ENCODE measurements around the gene PLPP4.

The PLPP4 gene

DNA sequence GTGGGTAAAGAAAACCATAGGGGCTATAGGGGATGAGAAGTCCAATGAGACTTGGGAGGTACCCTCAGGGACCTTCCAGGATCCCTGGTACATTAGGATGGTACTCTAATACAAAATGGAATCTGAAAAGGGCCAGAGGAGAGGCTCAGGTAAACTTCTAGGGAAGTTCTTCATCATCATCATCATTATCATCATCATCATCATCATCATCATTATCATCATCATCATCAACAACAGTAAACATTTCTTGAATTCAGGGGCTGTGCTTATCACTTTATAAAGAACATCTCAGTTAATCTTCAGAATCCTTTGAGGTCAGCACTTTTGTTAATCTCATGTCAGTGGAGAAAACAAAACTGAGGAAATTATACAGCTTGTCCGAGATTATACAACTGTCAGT, 50.1 kb downstream of the PLPP4 start:
- Histone ChIP-seq H3K27me3 (ENCODE audit: insufficient read depth, low read length) (no peaks in the 10 kb centered on the region), H3K27ac (ENCODE audit: low read depth, low read length) (no peak overlapping the region), H3K9ac (ENCODE audit: low read depth, low read length) (no peak overlapping the region), H3K9me3 (ENCODE audit: insufficient read depth, low read depth, low read length) (no peaks in the 10 kb centered on the region), H3K36me3 (ENCODE audit: insufficient read depth, low read length) (no peaks in the 10 kb centered on the region), H3K4me3 (ENCODE audit: low read length) (no peak overlapping the region), H3K4me1 (ENCODE audit: insufficient read depth, low read length) (peaks cover 19% of the 10 kb centered on the region; the same call in 1 of the 2 replicates)
- WGBS: 87% methylated on average over 1 of the region's 1 CpG

GRCh38 chr10:120507651-120508050, 50.6 kb downstream of the PLPP4 start:
- peaks cover 19% of the 10 kb centered on the region; the same call in 1 of the 2 replicates for H3K4me1 ChIP-seq (ENCODE audit: insufficient read depth, low read length)
- no peak overlapping the region for H3K27ac ChIP-seq (ENCODE audit: low read depth, low read length)
- 86% methylated on average over 2 of the region's 2 CpGs for WGBS

DNA sequence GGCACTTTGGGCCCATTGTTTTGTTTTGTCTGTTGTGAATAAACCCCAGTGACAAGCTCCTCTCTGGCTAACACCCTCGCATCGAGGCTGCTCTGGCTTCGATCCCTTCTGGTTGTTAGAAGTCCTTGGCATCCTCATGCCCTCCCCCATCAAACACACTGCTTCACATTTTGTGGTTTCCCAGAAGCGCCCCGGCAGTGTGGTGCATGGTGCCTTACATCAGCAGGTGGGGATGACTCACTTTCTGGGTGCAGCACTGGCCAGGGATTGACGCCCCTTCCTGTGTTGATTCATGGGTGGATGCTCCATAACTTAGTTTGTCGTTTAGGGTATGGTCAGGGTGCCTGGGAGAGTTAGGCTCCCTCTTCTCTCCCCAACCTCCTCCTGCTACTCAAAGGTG, 51.4 kb downstream of the PLPP4 start:
- no peaks in the 10 kb centered on the region for H3K36me3 ChIP-seq (ENCODE audit: insufficient read depth, low read length)
- WGBS: 78% methylated on average over 6 of the region's 7 CpGs
- H3K27me3 ChIP-seq (ENCODE audit: insufficient read depth, low read length): 0 out of 2 replicates have a peak, but pooled peaks cover 4% of the 10 kb centered on the region
- H3K9me3 ChIP-seq (ENCODE audit: insufficient read depth, low read depth, low read length): no peaks in the 10 kb centered on the region
- no peak overlapping the region for H3K27ac ChIP-seq (ENCODE audit: low read depth, low read length)
- H3K9ac ChIP-seq (ENCODE audit: low read depth, low read length): no peak overlapping the region
- peaks cover 19% of the 10 kb centered on the region; the same call in 1 of the 2 replicates for H3K4me1 ChIP-seq (ENCODE audit: insufficient read depth, low read length)
- H3K4me3 ChIP-seq (ENCODE audit: low read length): no peak overlapping the region

More at GRCh38 chr10:120507651-120508050, 50.6 kb downstream of the PLPP4 start:
- Histone ChIP-seq H3K36me3 (ENCODE audit: insufficient read depth, low read length) (no peaks in the 10 kb centered on the region), H3K4me3 (ENCODE audit: low read length) (no peak overlapping the region), H3K27me3 (ENCODE audit: insufficient read depth, low read length) (no peaks in the 10 kb centered on the region), H3K9me3 (ENCODE audit: insufficient read depth, low read depth, low read length) (no peaks in the 10 kb centered on the region), H3K9ac (ENCODE audit: low read depth, low read length) (no peak overlapping the region)

- Histone ChIP-seq H3K9me3 (ENCODE audit: insufficient read depth, low read depth, low read length) (no peaks in the 10 kb centered on the region), H3K4me1 (ENCODE audit: insufficient read depth, low read length) (peaks cover 19% of the 10 kb centered on the region; the same call in 1 of the 2 replicates), H3K27ac (ENCODE audit: low read depth, low read length) (no peak overlapping the region), H3K4me3 (ENCODE audit: low read length) (no peak overlapping the region), H3K27me3 (ENCODE audit: insufficient read depth, low read length) (0 out of 2 replicates have a peak, but pooled peaks cover 4% of the 10 kb centered on the region), H3K9ac (ENCODE audit: low read depth, low read length) (no peak overlapping the region), H3K36me3 (ENCODE audit: insufficient read depth, low read length) (no peaks in the 10 kb centered on the region)
- WGBS: 100% methylated on average over 1 of the region's 1 CpG
These were observed 51.9 kb downstream of the PLPP4 start for GRCh38 chr10:120508966-120509365.

DNA sequence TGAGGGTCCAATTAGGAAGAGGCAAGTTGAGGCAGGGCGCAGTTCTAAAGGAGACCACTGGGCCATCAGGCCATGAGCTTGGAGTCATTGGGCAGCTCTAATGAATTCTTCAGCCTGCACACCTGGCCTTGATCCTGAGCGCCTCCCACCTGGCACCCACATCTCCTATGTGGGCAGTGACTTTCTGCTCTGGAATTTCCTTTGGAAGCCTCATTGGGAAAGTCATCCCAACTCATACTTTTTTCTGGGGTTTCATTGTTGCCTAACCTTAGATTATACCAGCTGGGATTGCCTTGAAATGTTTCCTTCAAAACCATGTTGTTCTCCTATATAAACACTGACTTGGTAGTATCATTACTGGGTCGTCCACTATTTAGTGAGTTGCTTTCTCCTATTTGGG, 54.1 kb downstream of the PLPP4 start:
- Histone ChIP-seq H3K27ac (ENCODE audit: low read depth, low read length) (no peak overlapping the region), H3K36me3 (ENCODE audit: insufficient read depth, low read length) (no peaks in the 10 kb centered on the region), H3K27me3 (ENCODE audit: insufficient read depth, low read length) (0 out of 2 replicates have a peak, but pooled peaks cover 4% of the 10 kb centered on the region), H3K4me1 (ENCODE audit: insufficient read depth, low read length) (0 out of 2 replicates have a peak, but pooled peaks cover 4% of the 10 kb centered on the region), H3K9ac (ENCODE audit: low read depth, low read length) (no peak overlapping the region), H3K9me3 (ENCODE audit: insufficient read depth, low read depth, low read length) (no peaks in the 10 kb centered on the region), H3K4me3 (ENCODE audit: low read length) (no peak overlapping the region)
- WGBS: 93% methylated on average over 3 of the region's 3 CpGs

GRCh38 chr10:120513307-120513796, 56.3 kb downstream of the PLPP4 start:
- Histone ChIP-seq H3K4me1 (ENCODE audit: insufficient read depth, low read length) (no peaks in the 10 kb centered on the region), H3K27me3 (ENCODE audit: insufficient read depth, low read length) (0 out of 2 replicates have a peak, but pooled peaks cover 4% of the 10 kb centered on the region), H3K27ac (ENCODE audit: low read depth, low read length) (no peak overlapping the region), H3K9ac (ENCODE audit: low read depth, low read length) (no peak overlapping the region), H3K9me3 (ENCODE audit: insufficient read depth, low read depth, low read length) (no peaks in the 10 kb centered on the region), H3K4me3 (ENCODE audit: low read length) (no peak overlapping the region), H3K36me3 (ENCODE audit: insufficient read depth, low read length) (no peaks in the 10 kb centered on the region)
- whole genome bisulfite sequencing: 61% methylated on average over 2 of the region's 3 CpGs

DNA sequence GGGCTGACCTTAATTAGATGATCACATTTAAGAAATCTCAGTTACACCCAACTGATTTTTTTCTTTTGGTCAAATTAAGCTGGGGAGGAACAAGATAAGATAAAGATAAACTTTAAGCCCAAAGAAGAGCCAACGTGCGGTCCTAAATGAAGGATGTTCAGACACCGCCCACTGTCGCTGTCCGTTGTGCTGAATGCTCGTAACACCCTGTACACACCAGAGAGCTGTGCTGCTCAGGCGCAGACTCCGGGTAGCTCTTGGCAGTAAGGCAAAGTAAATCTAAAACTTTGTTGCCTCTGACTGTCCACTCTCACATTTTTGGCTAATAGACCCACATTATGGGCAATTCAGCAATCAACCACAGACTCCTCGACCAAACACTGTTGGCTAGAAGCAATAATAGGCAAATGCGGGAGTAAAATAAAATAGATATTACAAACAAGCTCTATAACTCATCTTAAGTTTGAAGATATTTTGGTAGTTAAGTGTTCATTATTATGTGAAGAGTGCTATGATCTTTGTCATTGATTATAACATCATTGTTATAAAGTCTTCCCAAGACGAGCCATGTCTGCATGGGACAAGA, 57.1 kb downstream of the PLPP4 start:
- Histone ChIP-seq H3K27ac (ENCODE audit: low read depth, low read length) (no peak overlapping the region), H3K27me3 (ENCODE audit: insufficient read depth, low read length) (0 out of 2 replicates have a peak, but pooled peaks cover 4% of the 10 kb centered on the region), H3K4me3 (ENCODE audit: low read length) (no peak overlapping the region), H3K4me1 (ENCODE audit: insufficient read depth, low read length) (no peaks in the 10 kb centered on the region), H3K9me3 (ENCODE audit: insufficient read depth, low read depth, low read length) (no peaks in the 10 kb centered on the region), H3K9ac (ENCODE audit: low read depth, low read length) (no peak overlapping the region), H3K36me3 (ENCODE audit: insufficient read depth, low read length) (no peaks in the 10 kb centered on the region)
- WGBS: 31% methylated on average over 10 of the region's 11 CpGs

GRCh38 chr10:120514959-120515358, 57.9 kb downstream of the PLPP4 start:
- H3K27me3 ChIP-seq (ENCODE audit: insufficient read depth, low read length): 0 out of 2 replicates have a peak, but pooled peaks cover 4% of the 10 kb centered on the region
- no peaks in the 10 kb centered on the region for H3K4me1 ChIP-seq (ENCODE audit: insufficient read depth, low read length)
- 100% methylated on average over 2 of the region's 2 CpGs for WGBS
- H3K36me3 ChIP-seq (ENCODE audit: insufficient read depth, low read length): no peaks in the 10 kb centered on the region
- no peaks in the 10 kb centered on the region for H3K9me3 ChIP-seq (ENCODE audit: insufficient read depth, low read depth, low read length)
- no peak overlapping the region for H3K27ac ChIP-seq (ENCODE audit: low read depth, low read length)
- H3K4me3 ChIP-seq (ENCODE audit: low read length): no peak overlapping the region
- H3K9ac ChIP-seq (ENCODE audit: low read depth, low read length): no peak overlapping the region

DNA sequence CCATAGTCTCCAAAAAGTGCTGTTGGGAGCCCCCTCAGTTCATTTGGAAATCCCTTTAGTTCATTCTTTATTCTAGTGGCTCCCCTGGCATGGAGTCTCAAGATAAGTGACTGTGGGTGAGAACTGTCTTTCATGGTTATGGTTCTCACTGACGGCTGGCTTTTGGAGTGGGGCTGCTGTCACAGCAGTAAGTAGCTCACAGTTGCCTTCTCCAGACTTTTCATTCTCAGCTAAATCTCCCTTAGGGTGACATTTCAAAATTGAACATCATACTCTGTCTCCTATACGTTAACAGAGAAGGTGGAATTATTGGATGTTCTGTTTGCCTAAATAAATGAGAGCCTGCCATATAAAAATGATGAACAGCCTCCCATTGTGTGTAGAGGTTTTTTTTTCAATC, 58.7 kb downstream of the PLPP4 start:
- H3K36me3 ChIP-seq (ENCODE audit: insufficient read depth, low read length): no peaks in the 10 kb centered on the region
- no peak overlapping the region for H3K27ac ChIP-seq (ENCODE audit: low read depth, low read length)
- 92% methylated on average over 2 of the region's 2 CpGs for WGBS
- no peaks in the 10 kb centered on the region for H3K4me1 ChIP-seq (ENCODE audit: insufficient read depth, low read length)
- H3K9ac ChIP-seq (ENCODE audit: low read depth, low read length): no peak overlapping the region
- no peak overlapping the region for H3K4me3 ChIP-seq (ENCODE audit: low read length)
- H3K9me3 ChIP-seq (ENCODE audit: insufficient read depth, low read depth, low read length): no peaks in the 10 kb centered on the region
- 0 out of 2 replicates have a peak, but pooled peaks cover 4% of the 10 kb centered on the region for H3K27me3 ChIP-seq (ENCODE audit: insufficient read depth, low read length)

DNA sequence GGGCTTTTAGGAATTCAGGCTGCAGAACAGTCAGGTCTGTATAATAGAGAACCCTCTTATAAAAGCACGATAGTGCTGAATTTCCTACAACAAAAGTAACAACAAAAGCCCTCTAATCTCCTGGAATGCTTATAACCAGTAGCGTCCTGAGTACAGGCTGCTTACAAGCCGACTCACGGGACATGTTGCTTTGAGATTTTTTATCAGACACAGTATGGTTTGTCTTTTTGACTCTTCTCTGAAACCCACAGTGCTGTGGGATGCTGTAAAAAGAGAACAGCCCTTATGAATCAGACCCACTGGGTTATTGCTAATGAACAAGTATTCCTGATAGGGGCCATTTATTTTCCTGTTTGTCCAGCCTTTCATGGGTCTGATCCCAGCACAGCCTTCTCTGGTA, 59.4 kb downstream of the PLPP4 start:
- H3K36me3 ChIP-seq (ENCODE audit: insufficient read depth, low read length): no peaks in the 10 kb centered on the region
- no peak overlapping the region for H3K27ac ChIP-seq (ENCODE audit: low read depth, low read length)
- no peak overlapping the region for H3K4me3 ChIP-seq (ENCODE audit: low read length)
- H3K27me3 ChIP-seq (ENCODE audit: insufficient read depth, low read length): 0 out of 2 replicates have a peak, but pooled peaks cover 4% of the 10 kb centered on the region
- H3K4me1 ChIP-seq (ENCODE audit: insufficient read depth, low read length): no peaks in the 10 kb centered on the region
- H3K9ac ChIP-seq (ENCODE audit: low read depth, low read length): no peak overlapping the region
- 97% methylated on average over 4 of the region's 4 CpGs for WGBS
- no peaks in the 10 kb centered on the region for H3K9me3 ChIP-seq (ENCODE audit: insufficient read depth, low read depth, low read length)

DNA sequence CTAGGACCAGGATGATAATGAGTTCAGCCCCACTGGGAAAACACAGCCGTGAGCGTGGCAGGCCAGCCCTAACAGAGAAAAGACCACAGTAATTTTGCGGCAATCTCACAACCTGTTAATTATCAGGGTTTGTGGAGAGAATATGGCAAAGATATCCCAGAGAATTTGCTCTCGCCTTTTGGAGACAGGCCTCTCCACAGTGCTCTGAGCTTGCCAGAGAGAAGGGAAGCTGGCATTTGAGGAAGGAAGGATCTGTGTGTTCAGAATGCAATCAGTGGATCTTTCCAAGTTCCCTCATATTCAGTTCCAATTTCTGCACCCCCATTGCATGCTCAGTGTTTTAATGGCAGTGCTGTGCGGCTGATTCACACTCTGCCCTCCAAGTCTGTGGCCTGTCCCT, 60.2 kb downstream of the PLPP4 start:
- no peak overlapping the region for H3K27ac ChIP-seq (ENCODE audit: low read depth, low read length)
- 91% methylated on average over 5 of the region's 5 CpGs for WGBS

More for the DNA sequence above, 60.2 kb downstream of the PLPP4 start:
- Histone ChIP-seq H3K4me1 (ENCODE audit: insufficient read depth, low read length) (no peaks in the 10 kb centered on the region), H3K36me3 (ENCODE audit: insufficient read depth, low read length) (no peaks in the 10 kb centered on the region), H3K9ac (ENCODE audit: low read depth, low read length) (no peak overlapping the region), H3K27me3 (ENCODE audit: insufficient read depth, low read length) (0 out of 2 replicates have a peak, but pooled peaks cover 4% of the 10 kb centered on the region), H3K4me3 (ENCODE audit: low read length) (no peak overlapping the region), H3K9me3 (ENCODE audit: insufficient read depth, low read depth, low read length) (no peaks in the 10 kb centered on the region)

Measured in HUES64 (cell line).